GM12892 (cell line): ENCODE results near the gene SREK1. TPM values are rescaled to one million over a fixed set of nuclear protein-coding genes. Genes with fewer than 3 reads are reported as not detected.
"Not testable (repeated sequence)": the region's sequence is repeated elsewhere in the genome, so short reads cannot be mapped to it uniquely, and the experiment has no call there.

Experiments used
- DNase-seq: peaks from one replicate; pipeline ENCODE4 v3.0.0; 2011; ENCODE audit not compliant: insufficient read length
- FAIRE-seq: peaks from 2 replicates; lab custom pipeline; 2011; peaks lifted over from hg19 to GRCh38; lab: Jason Lieb, UNC
- POLR2A ChIP-seq: IDR thresholded peaks from 2 replicates; pipeline ENCODE4 v1.6.1; 2011; ENCODE audit warnings: low read depth, low read length, control low read depth
- POLR2AphosphoS5 ChIP-seq: IDR thresholded peaks from 2 replicates; pipeline ENCODE4 v1.6.1; 2011; ENCODE audit warnings: low read depth, low read length, control low read depth
- TAF1 ChIP-seq: IDR thresholded peaks from 2 replicates; pipeline ENCODE4 v1.6.1; 2011; ENCODE audit warnings: low read depth, mild to moderate bottlenecking, control low read depth, low read length, borderline replicate concordance
- polyA plus RNA-seq: library from polyadenylated mRNA; unstranded; fragments of >200 nt; gene quantifications from one replicate; pipeline ENCODE4 v1.2.1, GENCODE V29; 2012; ENCODE audit warnings: missing spikeins, inconsistent platforms; ENCODE audit not compliant: missing spikeins

The SREK1 gene
- polyA plus RNA-seq: 60.0 TPM

GRCh38 chr5:66144074-66144833, at the start of gene SREK1:
SREK1 (plus strand) TSS chr5:66144300; CDS start chr5:66144377, 77 bp downstream.
- FAIRE-seq: peak; percentile 87
- TF ChIP-seq POLR2AphosphoS5: peak; percentile 96; the same call in 1 of the 2 replicates
- TF ChIP-seq TAF1: peak; percentile 69; the same call in 1 of the 2 replicates
- TF ChIP-seq POLR2A: peak; percentile 87
- peak; percentile 81 for DNase-seq

GRCh38 chr5:66100851-66101250, 43.2 kb upstream of the SREK1 start:
- DNase-seq: no peak
- FAIRE-seq: no peak
- TF ChIP-seq TAF1 (no peak), POLR2AphosphoS5 (no peak), POLR2A (no peak)

GRCh38 chr5:66113160-66113559, 30.9 kb upstream of the SREK1 start:
- FAIRE-seq (no peak), DNase-seq (no peak)
- TF ChIP-seq POLR2A (no peak), TAF1 (no peak), POLR2AphosphoS5 (no peak)

GRCh38 chr5:66118304-66118703, 25.8 kb upstream of the SREK1 start:
- DNase-seq (no peak), FAIRE-seq (peak; percentile 27)
- TF ChIP-seq TAF1 (no peak), POLR2AphosphoS5 (no peak), POLR2A (no peak)

GRCh38 chr5:66122379-66123034, 21.6 kb upstream of the SREK1 start:
- FAIRE-seq (no peak), DNase-seq (no peak)
- TF ChIP-seq TAF1 (no peak), POLR2A (no peak), POLR2AphosphoS5 (no peak)

GRCh38 chr5:66129144-66129543, 15.0 kb upstream of the SREK1 start:
- no peak for DNase-seq
- TF ChIP-seq POLR2A (no peak), TAF1 (no peak), POLR2AphosphoS5 (no peak)
- FAIRE-seq: no peak

GRCh38 chr5:66130493-66130892, 13.6 kb upstream of the SREK1 start:
- no peak for TF ChIP-seq TAF1
- no peak for TF ChIP-seq POLR2AphosphoS5
- TF ChIP-seq POLR2A: no peak
- DNase-seq: no peak
- no peak for FAIRE-seq

GRCh38 chr5:66134407-66134861, 9.7 kb upstream of the SREK1 start:
- no peak for DNase-seq
- TF ChIP-seq TAF1: no peak
- TF ChIP-seq POLR2AphosphoS5: no peak
- no peak for TF ChIP-seq POLR2A
- peak; percentile 60 for FAIRE-seq

- FAIRE-seq: no peak
- DNase-seq: no peak
- no peak for TF ChIP-seq TAF1
- TF ChIP-seq POLR2AphosphoS5: no peak
- TF ChIP-seq POLR2A: no peak
Observed at GRCh38 chr5:66136053-66136452, 8.0 kb upstream of the SREK1 start.

- FAIRE-seq, DNase-seq: not testable (repeated sequence)
Observed at GRCh38 chr5:66136944-66137343, 7.2 kb upstream of the SREK1 start.

GRCh38 chr5:66138637-66139317, 5.3 kb upstream of the SREK1 start:
- TF ChIP-seq POLR2A (no peak), POLR2AphosphoS5 (no peak), TAF1 (no peak)
- no peak for DNase-seq
- FAIRE-seq: no peak

- TF ChIP-seq POLR2A (no peak), TAF1 (no peak), POLR2AphosphoS5 (no peak)
- FAIRE-seq: no peak
- DNase-seq: no peak
Observed at GRCh38 chr5:66139318-66139712, 4.8 kb upstream of the SREK1 start.
